Measurements from ENCODE around the gene BDH1.

BDH1 gene

DNA sequence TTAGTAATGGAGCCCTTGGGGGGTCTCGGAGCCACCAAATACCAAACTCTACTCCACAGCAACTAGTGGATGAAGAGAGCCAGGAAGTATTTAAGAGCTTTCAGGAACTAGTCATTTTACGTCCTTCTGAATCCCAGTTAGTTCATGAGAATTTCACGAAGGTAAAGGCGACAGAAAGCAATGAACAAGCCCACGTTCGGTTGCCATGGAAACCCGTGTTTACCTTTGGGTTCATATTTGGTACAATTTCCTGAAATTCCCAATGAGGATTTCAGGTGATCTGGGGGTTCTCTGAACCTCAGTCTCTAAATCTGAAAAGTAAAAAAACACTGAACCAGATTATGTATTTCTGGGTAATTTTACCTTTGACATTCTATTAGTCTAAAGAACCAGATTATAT lies 93.0 kb downstream of the BDH1 start:
- DNase-seq (ENCODE audit: low read depth in 2 of 2, low spot score in 1 of 2) = no peak

DNA sequence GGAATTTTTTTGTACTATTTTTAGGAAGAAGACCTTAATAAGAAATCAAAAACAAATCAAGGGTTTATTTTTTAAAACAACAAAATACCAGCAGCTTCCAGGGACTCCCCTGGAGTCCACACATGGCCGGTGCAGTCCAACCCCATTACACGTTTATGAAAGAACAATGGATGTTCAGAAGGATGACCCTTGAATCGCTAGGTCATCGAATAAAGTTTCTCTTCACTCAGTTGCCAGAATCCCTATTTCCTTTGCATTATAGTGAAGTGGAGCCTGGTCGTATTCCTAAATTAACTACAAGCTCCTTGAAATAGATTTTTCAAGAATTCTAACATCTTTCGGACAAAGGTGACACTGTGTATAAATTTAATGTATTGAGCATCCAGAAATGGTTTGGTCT lies 95.1 kb downstream of the BDH1 start:
- no peak for DNase-seq (ENCODE audit: low read depth in 2 of 2, low spot score in 1 of 2)

DNA sequence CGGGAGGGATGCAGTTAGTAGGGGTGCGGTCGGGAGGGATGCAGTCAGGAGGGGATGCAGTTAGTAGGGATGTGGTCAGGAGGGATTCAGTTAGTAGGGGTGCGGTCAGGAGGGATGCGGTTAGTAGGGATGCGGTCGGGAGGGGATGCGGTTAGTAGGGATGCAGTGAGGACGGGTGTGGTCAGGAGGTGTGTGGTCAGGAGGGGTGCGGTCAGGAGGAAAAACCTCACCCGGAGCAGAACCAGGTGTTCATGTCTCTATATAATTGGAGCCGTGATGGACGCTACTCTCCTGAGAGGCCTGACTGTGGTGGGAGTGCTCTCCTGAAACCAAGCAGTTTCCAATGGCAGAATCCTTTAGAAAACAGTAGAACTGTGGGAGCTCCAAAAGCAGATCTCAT lies 95.8 kb downstream of the BDH1 start:
- DNase-seq (ENCODE audit: low read depth in 2 of 2, low spot score in 1 of 2) = no peak

Measured in stimulated activated CD8-positive, alpha-beta memory T cell treated with anti-CD3 and anti-CD28 coated beads, Interleukin-4, amount 100 ng/mL, for 1 hour (primary cell).